Measurements from ENCODE around the gene RBP5. TPM values are rescaled to one million over a fixed set of nuclear protein-coding genes. Genes with fewer than 3 reads are reported as not detected.

The RBP5 gene
- total and polyA plus RNA-seq, 7 donors = 0.71 to 30.9 (median 4.0) TPM; not detected in 3

DNA sequence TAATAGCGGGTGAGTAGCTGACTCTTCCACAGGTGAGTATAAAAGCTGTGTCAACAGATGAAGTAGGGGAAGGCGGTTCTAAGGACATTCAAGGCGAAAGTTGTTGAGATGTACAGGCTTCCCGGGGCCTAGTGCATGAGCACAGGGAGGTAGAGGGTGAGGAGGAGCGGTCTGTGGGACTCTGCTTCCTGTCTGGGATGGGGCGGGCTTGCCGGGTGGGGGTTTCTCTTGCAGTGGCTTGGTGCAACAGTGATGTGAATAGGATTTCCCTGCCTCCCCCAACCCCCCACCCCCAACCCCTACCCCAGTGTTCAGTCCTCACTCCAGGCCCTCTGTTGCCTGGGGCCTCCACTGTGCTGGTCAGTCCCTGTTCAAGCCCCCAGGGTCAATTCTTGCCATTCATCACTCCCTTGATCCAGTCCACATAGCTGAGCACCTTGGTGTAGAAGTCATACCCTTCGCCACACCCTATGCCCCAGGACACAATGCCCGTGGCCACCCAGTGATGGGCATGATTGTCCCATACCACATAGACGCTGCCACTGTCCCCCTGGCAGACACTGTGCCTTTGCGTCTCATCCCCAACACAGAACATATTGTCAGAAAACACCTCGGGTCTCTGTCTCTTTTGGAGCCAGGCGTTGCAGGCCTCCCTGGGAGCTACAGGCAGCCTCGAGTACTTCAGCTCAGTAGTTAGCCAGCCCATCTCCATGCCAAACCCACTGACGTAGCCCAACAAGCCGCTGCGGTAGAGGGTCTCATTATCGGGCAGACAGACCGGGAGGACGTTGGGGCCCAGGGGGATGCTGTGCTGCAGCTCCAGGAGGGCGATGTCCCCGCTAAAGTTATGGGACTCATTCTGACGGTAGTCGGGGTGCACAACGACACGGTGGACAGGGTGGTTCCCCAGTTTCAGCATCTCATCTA lies 32.4 kb downstream of the RBP5 start:
- H3K36me3 ChIP-seq = peaks cover 5 to 28% (median 8%) of the 10 kb centered on the region in 4 donors
- intact Hi-C loops (cut with DNase I) = no loop called here
- no peaks in the 10 kb centered on the region for H3K9me3 ChIP-seq
- 82 to 86% methylated on average over 26 of the region's 26 CpGs for WGBS, 2 donors
- peak; percentile 52 for DNase-seq
- H3K27ac ChIP-seq = no peak overlapping the region
- peaks cover 0 to 22% (median 17%) of the 10 kb centered on the region in 4 donors for H3K4me1 ChIP-seq
- TF ChIP-seq POLR2AphosphoS5 (IDR thresholded peaks at IDR 0.05) (peak in 1 of 4 donors; percentile 11), EP300 (IDR thresholded peaks at IDR 0.05) (no peak)
- H3K27me3 ChIP-seq = no peaks in the 10 kb centered on the region
- no peak overlapping the region for H3K4me3 ChIP-seq

DNA sequence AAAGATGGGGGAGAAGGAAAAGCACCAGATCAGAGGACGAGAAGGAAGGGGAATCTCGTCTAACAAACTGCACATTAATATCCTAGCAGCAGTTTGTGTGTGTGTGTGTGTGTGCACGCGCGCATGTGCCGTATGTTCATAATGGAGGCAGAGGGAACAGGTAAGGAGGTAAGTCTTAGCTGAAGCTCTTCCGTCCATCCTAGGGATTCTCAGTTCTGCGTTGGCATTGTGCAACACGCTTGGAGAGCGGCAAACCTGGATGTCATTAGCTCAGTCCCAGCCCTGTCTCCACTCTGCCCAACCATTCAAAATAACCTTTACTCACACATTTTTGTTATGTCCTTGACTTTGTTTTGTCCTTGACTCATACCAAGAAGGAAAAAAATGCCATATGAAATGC lies 34.8 kb downstream of the RBP5 start:
- Histone ChIP-seq H3K36me3 (peaks cover 0 to 19% (median 2%) of the 10 kb centered on the region in 4 donors), H3K9me3 (no peaks in the 10 kb centered on the region), H3K4me1 (peaks cover 0 to 35% (median 33%) of the 10 kb centered on the region in 4 donors), H3K4me3 (no peak overlapping the region), H3K27ac (no peak overlapping the region), H3K27me3 (no peaks in the 10 kb centered on the region)
- DNase-seq = no peak
- intact Hi-C loops (cut with DNase I) = loop anchor here (2.0 kb wide), 1 partner anchor 15 kb away; the partner anchor contains the start of gene C1RL
- WGBS, 2 donors = 28 to 66% methylated on average over 10 of the region's 10 CpGs
- TF ChIP-seq EP300 (IDR thresholded peaks at IDR 0.05) (no peak), CTCF (IDR thresholded peaks at IDR 0.05) (no peak), POLR2A (IDR thresholded peaks at IDR 0.05) (no peak), POLR2AphosphoS5 (IDR thresholded peaks at IDR 0.05) (peak in 2 of 4 donors; percentile 37 to 46)

DNA sequence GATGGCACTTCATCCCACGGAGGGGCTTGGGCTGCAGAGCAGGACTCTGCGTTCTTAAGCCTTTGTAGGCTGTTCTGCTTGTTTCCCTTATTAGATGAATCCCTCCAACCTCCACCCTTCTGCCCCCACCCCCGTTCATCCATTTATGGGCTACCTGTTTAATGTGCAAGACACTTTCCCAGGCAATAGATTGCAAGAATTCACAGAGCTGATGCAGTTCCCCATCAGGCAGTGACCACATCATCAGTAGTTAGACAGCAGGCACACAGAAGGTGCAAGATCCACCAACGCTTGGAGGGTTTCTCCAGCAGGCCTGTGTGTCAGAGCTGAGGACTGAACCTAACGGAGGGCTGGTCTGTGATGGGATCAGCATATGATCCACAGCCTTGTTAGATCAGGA lies 35.2 kb downstream of the RBP5 start:
- H3K9me3 ChIP-seq = no peaks in the 10 kb centered on the region
- 39 to 68% methylated on average over 5 of the region's 5 CpGs for WGBS, 2 donors
- peaks cover 0 to 23% (median 5%) of the 10 kb centered on the region in 4 donors for H3K36me3 ChIP-seq
- intact Hi-C loops (cut with DNase I) = loop anchor here (2.0 kb wide), 1 partner anchor 15 kb away; the partner anchor contains the start of gene C1RL
- no peak for DNase-seq
- H3K27ac ChIP-seq = no peak overlapping the region
- H3K27me3 ChIP-seq = no peaks in the 10 kb centered on the region
- no peak for TF ChIP-seq POLR2A (IDR thresholded peaks at IDR 0.05)
- TF ChIP-seq POLR2AphosphoS5 (IDR thresholded peaks at IDR 0.05) = no peak
- TF ChIP-seq CTCF (IDR thresholded peaks at IDR 0.05) = no peak
- no peak for TF ChIP-seq EP300 (IDR thresholded peaks at IDR 0.05)
- H3K4me3 ChIP-seq = no peak overlapping the region
- H3K4me1 ChIP-seq = peaks cover 0 to 35% (median 33%) of the 10 kb centered on the region in 4 donors

- intact Hi-C loops (cut with DNase I) = loop anchor here (1.0 to 2.0 kb wide), 2 partner anchors 16 to 33 kb away; partner anchors contain the start of genes C1RL and C1S
- peaks cover 0 to 35% (median 33%) of the 10 kb centered on the region in 4 donors for H3K4me1 ChIP-seq
- H3K36me3 ChIP-seq = peaks cover 0 to 23% (median 7%) of the 10 kb centered on the region in 4 donors
- H3K9me3 ChIP-seq = no peaks in the 10 kb centered on the region
- peak overlapping the region; percentile 77 to 85 (median 80) for H3K27ac ChIP-seq
- no peaks in the 10 kb centered on the region for H3K27me3 ChIP-seq
- no peak overlapping the region for H3K4me3 ChIP-seq
- no peak for TF ChIP-seq POLR2A (IDR thresholded peaks at IDR 0.05)
- TF ChIP-seq CTCF (IDR thresholded peaks at IDR 0.05) = no peak
- TF ChIP-seq POLR2AphosphoS5 (IDR thresholded peaks at IDR 0.05) = no peak
- no peak for TF ChIP-seq EP300 (IDR thresholded peaks at IDR 0.05)
- no peak for DNase-seq
- 70 to 79% methylated on average over 8 of the region's 8 CpGs for WGBS, 2 donors
These were observed 35.7 kb downstream of the RBP5 start for GRCh38 chr12:7092986-7093460.
